Measurements from ENCODE around the gene EFCAB10.
"Not testable (repeated sequence)": the region's sequence is repeated elsewhere in the genome, so short reads cannot be mapped to it uniquely, and the experiment has no call there.

Gene EFCAB10

GRCh38 chr7:105602325-105603305 is 21.3 kb upstream of the EFCAB10 start:
- H2AFZ ChIP-seq (ENCODE audit: low read depth, low read length, severe bottlenecking): no peak overlapping the region
- no peak for TF ChIP-seq EZH2phosphoT487 (conservative IDR thresholded peaks at IDR 0.05; ENCODE audit: low read length)
- TF ChIP-seq CTCF (IDR thresholded peaks at IDR 0.05; ENCODE audit: insufficient read depth, low read length, poor library complexity, severe bottlenecking): no peak
- H3F3A ChIP-seq (ENCODE audit: insufficient read depth): no peaks in the 10 kb centered on the region

GRCh38 chr7:105600720-105601550 is 19.6 kb upstream of the EFCAB10 start:
- Histone ChIP-seq H3K9me3 (ENCODE audit: insufficient read depth, low read length) (no peaks in the 10 kb centered on the region), H3K9ac (ENCODE audit: low read length) (no peak overlapping the region), H3K27me3 (ENCODE audit: low read length) (no peaks in the 10 kb centered on the region), H3K79me2 (ENCODE audit: insufficient read depth, low read length) (no peaks in the 10 kb centered on the region), H2AFZ (ENCODE audit: low read depth, low read length, severe bottlenecking) (no peak overlapping the region), H3K36me3 (ENCODE audit: low read length) (no peaks in the 10 kb centered on the region), H3K4me2 (ENCODE audit: low read depth, low read length, poor library complexity, severe bottlenecking) (no peak overlapping the region), H3K9me2 (replicated peaks; ENCODE audit: insufficient read depth, low read length) (no peaks in the 10 kb centered on the region), H3K4me3 (ENCODE audit: insufficient read depth, low read length, poor library complexity, severe bottlenecking) (no peak overlapping the region), H3K27ac (ENCODE audit: low read depth, low read length) (no peak overlapping the region), H4K20me1 (ENCODE audit: low read depth, low read length) (no peaks in the 10 kb centered on the region), H3F3A (ENCODE audit: insufficient read depth) (no peaks in the 10 kb centered on the region)
- TF ChIP-seq EZH2phosphoT487 (conservative IDR thresholded peaks at IDR 0.05; ENCODE audit: low read length) (no peak), CTCF (IDR thresholded peaks at IDR 0.05; ENCODE audit: insufficient read depth, low read length, poor library complexity, severe bottlenecking) (no peak)

More at GRCh38 chr7:105602325-105603305, 21.3 kb upstream of the EFCAB10 start:
- no peaks in the 10 kb centered on the region for H3K79me2 ChIP-seq (ENCODE audit: insufficient read depth, low read length)
- H3K9me3 ChIP-seq (ENCODE audit: insufficient read depth, low read length): no peaks in the 10 kb centered on the region
- no peaks in the 10 kb centered on the region for H3K27me3 ChIP-seq (ENCODE audit: low read length)
- no peak overlapping the region for H3K27ac ChIP-seq (ENCODE audit: low read depth, low read length)
- no peaks in the 10 kb centered on the region for H3K9me2 ChIP-seq (replicated peaks; ENCODE audit: insufficient read depth, low read length)
- no peaks in the 10 kb centered on the region for H3K36me3 ChIP-seq (ENCODE audit: low read length)
- H3K4me2 ChIP-seq (ENCODE audit: low read depth, low read length, poor library complexity, severe bottlenecking): no peak overlapping the region
- H3K9ac ChIP-seq (ENCODE audit: low read length): no peak overlapping the region
- no peak overlapping the region for H3K4me3 ChIP-seq (ENCODE audit: insufficient read depth, low read length, poor library complexity, severe bottlenecking)
- H4K20me1 ChIP-seq (ENCODE audit: low read depth, low read length): no peaks in the 10 kb centered on the region

- TF ChIP-seq CTCF (IDR thresholded peaks at IDR 0.05; ENCODE audit: insufficient read depth, low read length, poor library complexity, severe bottlenecking) (no peak), EZH2phosphoT487 (conservative IDR thresholded peaks at IDR 0.05; ENCODE audit: low read length) (no peak)
- no peak overlapping the region for H3K4me2 ChIP-seq (ENCODE audit: low read depth, low read length, poor library complexity, severe bottlenecking)
- H4K20me1 ChIP-seq (ENCODE audit: low read depth, low read length): no peaks in the 10 kb centered on the region
- no peak overlapping the region for H3K9ac ChIP-seq (ENCODE audit: low read length)
- no peaks in the 10 kb centered on the region for H3F3A ChIP-seq (ENCODE audit: insufficient read depth)
- H3K36me3 ChIP-seq (ENCODE audit: low read length): no peaks in the 10 kb centered on the region
- H2AFZ ChIP-seq (ENCODE audit: low read depth, low read length, severe bottlenecking): no peak overlapping the region
- H3K79me2 ChIP-seq (ENCODE audit: insufficient read depth, low read length): no peaks in the 10 kb centered on the region
- no peak overlapping the region for H3K4me3 ChIP-seq (ENCODE audit: insufficient read depth, low read length, poor library complexity, severe bottlenecking)
- H3K27me3 ChIP-seq (ENCODE audit: low read length): no peaks in the 10 kb centered on the region
- H3K9me3 ChIP-seq (ENCODE audit: insufficient read depth, low read length): no peaks in the 10 kb centered on the region
- H3K27ac ChIP-seq (ENCODE audit: low read depth, low read length): no peak overlapping the region
- no peaks in the 10 kb centered on the region for H3K9me2 ChIP-seq (replicated peaks; ENCODE audit: insufficient read depth, low read length)
These were observed 18.3 kb upstream of the EFCAB10 start for GRCh38 chr7:105599551-105599950.

DNA sequence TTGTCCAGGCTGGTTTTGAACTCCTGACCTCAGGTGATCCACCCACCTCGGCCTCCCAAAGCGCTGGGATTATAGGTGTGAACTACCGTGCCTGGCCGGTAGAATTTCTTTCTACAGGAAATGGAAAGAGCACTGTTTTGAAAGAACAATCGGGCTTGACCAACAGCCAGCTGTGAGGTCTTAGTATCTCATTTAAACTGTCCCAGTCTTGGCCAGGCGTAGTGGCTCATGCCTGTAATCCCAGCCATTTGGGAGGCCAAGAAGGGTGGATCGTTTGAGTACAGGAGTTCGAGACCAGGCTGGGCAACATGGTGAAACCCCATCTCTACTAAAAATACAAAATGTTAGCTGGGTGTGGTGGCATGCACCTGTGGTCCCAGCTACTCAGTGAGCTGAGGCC is 17.8 kb upstream of the EFCAB10 start:
- not testable (repeated sequence) for H3F3A ChIP-seq (ENCODE audit: insufficient read depth); H3K9me2 ChIP-seq (replicated peaks; ENCODE audit: insufficient read depth, low read length); H3K9me3 ChIP-seq (ENCODE audit: insufficient read depth, low read length); H3K4me2 ChIP-seq (ENCODE audit: low read depth, low read length, poor library complexity, severe bottlenecking); H4K20me1 ChIP-seq (ENCODE audit: low read depth, low read length); H2AFZ ChIP-seq (ENCODE audit: low read depth, low read length, severe bottlenecking); H3K4me3 ChIP-seq (ENCODE audit: insufficient read depth, low read length, poor library complexity, severe bottlenecking); H3K9ac ChIP-seq (ENCODE audit: low read length); H3K79me2 ChIP-seq (ENCODE audit: insufficient read depth, low read length); H3K27me3 ChIP-seq (ENCODE audit: low read length); H3K27ac ChIP-seq (ENCODE audit: low read depth, low read length); H3K36me3 ChIP-seq (ENCODE audit: low read length)
